Activated CD4-positive, alpha-beta T cell treated with anti-CD3 and anti-CD28 coated beads, Interleukin-2, amount 50 U/mL, for 48 hours (primary cell): ENCODE data around the gene MINDY2.

ENCODE experiments used
- DNase-seq, 2 experiments: peaks; one replicate each; pipeline ENCODE4 v3.0.0-alpha.2; 2020

Gene MINDY2

GRCh38 chr15:58889363-58889762 is 118.3 kb downstream of the MINDY2 start:
- DNase-seq = no peak

DNA sequence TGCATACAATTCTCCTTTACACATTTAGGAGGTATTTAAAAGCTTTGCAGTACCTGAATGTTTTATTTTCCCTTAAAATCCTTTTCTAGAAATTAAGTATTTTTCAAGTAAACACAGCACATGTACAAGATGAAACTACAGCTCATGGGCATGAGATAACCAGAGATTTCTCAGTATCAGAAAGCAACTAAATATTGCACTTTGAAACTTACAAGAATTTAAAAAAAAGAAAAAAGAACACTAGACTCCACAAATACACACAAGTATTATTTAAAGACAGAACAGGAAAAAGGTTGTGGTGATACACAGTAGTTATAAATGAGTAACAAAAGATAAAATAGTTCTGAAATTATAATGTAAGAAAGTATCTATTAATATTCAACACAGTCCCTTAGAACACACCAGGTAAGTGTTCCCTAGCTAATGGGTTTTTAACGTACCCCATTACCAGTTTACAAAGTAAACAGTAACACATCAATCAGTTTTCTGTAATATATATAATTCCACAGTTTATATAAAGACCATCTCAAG is 127.1 kb downstream of the MINDY2 start:
- DNase-seq = no peak

DNA sequence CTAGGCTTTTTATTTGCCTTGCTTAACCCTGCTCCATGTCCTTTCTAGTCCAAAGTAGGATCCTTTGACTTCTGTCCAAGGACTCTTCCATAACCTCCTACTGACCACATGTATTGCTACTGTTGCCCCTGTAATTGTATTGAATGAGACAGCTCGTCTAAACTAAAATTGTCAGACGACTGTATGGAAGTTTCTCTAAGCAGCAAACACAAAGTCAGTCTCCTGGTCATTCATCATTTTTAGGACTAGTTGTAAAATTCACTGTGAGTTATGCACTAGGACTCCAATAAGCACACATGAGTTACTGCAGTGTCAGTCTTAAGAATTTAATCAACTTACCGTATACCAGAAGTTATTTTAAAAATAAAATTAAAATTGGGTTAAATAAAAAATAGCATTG is 129.5 kb downstream of the MINDY2 start:
- no peak for DNase-seq

GRCh38 chr15:58908550-58909309 is 137.6 kb downstream of the MINDY2 start:
- no peak for DNase-seq

GRCh38 chr15:58909616-58910015 is 138.5 kb downstream of the MINDY2 start:
- DNase-seq = no peak

DNA sequence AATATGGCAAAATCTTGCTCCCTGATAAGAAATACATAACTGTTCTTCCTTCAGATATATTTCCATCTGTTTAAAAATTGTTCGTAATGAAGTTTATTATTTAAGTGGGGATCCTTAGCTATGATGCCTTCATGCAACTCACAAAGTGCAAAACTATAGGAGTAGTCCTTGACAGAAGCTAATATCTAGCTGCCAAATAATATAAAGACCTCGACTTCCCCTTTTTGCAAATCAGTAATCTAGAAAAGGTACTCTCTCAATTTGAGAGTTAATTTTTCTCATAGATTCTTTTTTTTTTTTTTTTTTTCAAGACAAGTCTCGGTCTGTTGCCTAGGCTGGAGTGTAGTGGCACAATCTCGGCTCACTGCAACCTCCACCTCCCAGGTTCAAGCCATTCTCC is 139.4 kb downstream of the MINDY2 start:
- no peak for DNase-seq
